ENCODE data around the gene MICU1. TPM values are rescaled to one million over a fixed set of nuclear protein-coding genes. Genes with fewer than 3 reads are reported as not detected.

MICU1 gene
- total and polyA plus RNA-seq, 2 donors: 21.2 to 25.9 TPM

DNA sequence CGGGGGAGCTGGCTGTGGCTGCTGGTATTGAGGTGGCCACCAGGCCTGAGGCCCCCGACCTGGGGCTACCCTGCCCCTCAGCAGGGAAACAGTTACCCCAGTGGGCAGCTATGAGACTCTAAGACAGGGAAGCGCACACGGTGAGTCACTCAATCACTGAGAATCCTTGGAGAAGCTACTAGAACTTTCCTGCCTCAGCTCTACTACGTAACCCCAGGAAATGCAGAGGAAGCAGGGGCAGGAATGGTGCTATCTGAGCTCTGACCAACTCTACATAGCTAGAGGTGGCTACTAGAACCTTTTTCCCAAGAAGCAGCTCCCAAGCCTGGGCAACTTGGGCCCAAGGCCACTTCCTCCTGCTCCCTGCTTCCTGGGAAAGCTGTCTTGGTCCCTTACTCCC lies 283.0 kb downstream of the MICU1 start:
- Histone ChIP-seq H3K27ac (ENCODE audit: low read depth in 1 of 2, low read length in 1 of 2) (no peak overlapping the region), H3K27me3 (ENCODE audit: control insufficient read depth in 2 of 2, insufficient read depth in 1 of 2, low read length in 1 of 2) (no peaks in the 10 kb centered on the region), H3K4me1 (ENCODE audit: control insufficient read depth in 2 of 2, insufficient read depth in 2 of 2, low read length in 2 of 2) (peaks cover 0 to 12% of the 10 kb centered on the region in 2 donors), H3K4me3 (ENCODE audit: low read length in 2 of 2) (no peak overlapping the region), H3K9me3 (ENCODE audit: control insufficient read depth in 2 of 2, insufficient read depth in 1 of 2, low read length in 1 of 2) (no peaks in the 10 kb centered on the region), H3K36me3 (ENCODE audit: control insufficient read depth in 2 of 2, insufficient read depth in 2 of 2, low read length in 1 of 2) (peaks cover 51 to 70% of the 10 kb centered on the region in 2 donors)
- WGBS: 97% methylated on average over 5 of the region's 5 CpGs
- DNase-seq (ENCODE audit: low read depth in 6 of 9, low spot score in 9 of 9): no peak

DNA sequence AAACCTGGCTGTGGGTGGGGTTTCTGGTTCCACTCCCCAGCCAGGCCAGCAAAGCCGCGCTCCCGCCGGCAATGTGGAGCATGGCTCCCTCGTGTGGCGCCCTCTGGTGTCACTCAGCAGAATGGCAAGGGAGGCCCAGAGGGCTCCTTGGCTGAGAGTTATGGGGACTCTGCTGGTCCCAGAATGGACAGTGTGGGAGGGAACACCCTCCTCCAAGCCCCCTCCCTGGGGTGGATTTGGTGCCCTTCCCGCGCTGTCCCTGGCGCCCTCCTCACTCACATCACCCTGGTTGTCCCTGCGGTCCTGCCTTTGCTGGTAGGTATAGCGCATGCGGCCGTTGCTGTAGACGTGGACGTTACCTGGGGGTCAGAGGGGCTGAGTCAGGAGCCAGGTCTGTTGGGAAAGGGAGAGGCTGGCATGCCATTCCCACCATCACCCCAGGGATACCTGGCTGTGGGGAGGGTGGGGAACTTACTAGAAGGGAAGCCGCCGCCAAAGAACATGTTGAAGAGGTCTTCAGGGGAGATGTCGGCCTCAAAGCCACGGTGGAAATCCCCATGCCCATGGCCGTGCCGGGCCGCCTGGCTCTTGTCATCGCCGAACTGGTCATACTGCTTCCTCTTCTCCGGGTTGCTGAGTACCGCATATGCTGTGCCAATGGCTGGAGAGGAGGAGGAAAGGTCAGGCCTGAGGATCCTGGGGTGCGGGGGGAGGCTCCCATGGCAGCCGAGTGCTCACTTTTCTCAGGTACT lies 285.2 kb downstream of the MICU1 start:
- H3K27me3 ChIP-seq (ENCODE audit: control insufficient read depth in 2 of 2, insufficient read depth in 1 of 2, low read length in 1 of 2): no peaks in the 10 kb centered on the region
- no peak overlapping the region for H3K4me3 ChIP-seq (ENCODE audit: low read length in 2 of 2)
- peaks cover 17 to 29% of the 10 kb centered on the region in 2 donors for H3K4me1 ChIP-seq (ENCODE audit: control insufficient read depth in 2 of 2, insufficient read depth in 2 of 2, low read length in 2 of 2)
- DNase-seq (ENCODE audit: low read depth in 6 of 9, low spot score in 9 of 9): peak in 3 of 9 donors; percentile 61 to 72 (median 70)
- H3K9me3 ChIP-seq (ENCODE audit: control insufficient read depth in 2 of 2, insufficient read depth in 1 of 2, low read length in 1 of 2): no peaks in the 10 kb centered on the region
- no peak overlapping the region for H3K27ac ChIP-seq (ENCODE audit: low read depth in 1 of 2, low read length in 1 of 2)
- WGBS: 72% methylated on average over 28 of the region's 28 CpGs
- peaks cover 57 to 88% of the 10 kb centered on the region in 2 donors for H3K36me3 ChIP-seq (ENCODE audit: control insufficient read depth in 2 of 2, insufficient read depth in 2 of 2, low read length in 1 of 2)

DNA sequence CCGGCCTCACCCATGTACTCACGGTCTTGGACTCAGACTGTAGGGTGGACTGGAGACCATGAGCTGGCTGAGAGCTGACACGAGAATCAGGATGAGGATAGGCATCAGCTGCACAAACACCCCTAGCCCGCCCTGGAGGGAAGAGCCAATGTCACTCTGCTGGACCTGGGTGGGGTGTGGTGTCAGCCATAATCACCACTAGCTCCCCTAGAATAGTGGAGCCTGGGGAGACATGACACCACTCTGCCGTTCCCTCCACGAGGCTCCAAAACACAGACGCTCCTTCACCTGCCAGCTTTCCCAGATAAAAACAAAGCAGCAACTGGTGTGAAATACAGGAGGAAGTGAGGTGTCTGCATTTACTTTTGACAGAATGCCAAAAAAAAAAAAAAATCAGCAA lies 287.7 kb downstream of the MICU1 start:
- Histone ChIP-seq H3K27ac (ENCODE audit: low read depth in 1 of 2, low read length in 1 of 2) (no peak overlapping the region), H3K36me3 (ENCODE audit: control insufficient read depth in 2 of 2, insufficient read depth in 2 of 2, low read length in 1 of 2) (peaks cover 38 to 87% of the 10 kb centered on the region in 2 donors), H3K27me3 (ENCODE audit: control insufficient read depth in 2 of 2, insufficient read depth in 1 of 2, low read length in 1 of 2) (no peaks in the 10 kb centered on the region), H3K9me3 (ENCODE audit: control insufficient read depth in 2 of 2, insufficient read depth in 1 of 2, low read length in 1 of 2) (no peaks in the 10 kb centered on the region), H3K4me3 (ENCODE audit: low read length in 2 of 2) (no peak overlapping the region), H3K4me1 (ENCODE audit: control insufficient read depth in 2 of 2, insufficient read depth in 2 of 2, low read length in 2 of 2) (peaks cover 32 to 49% of the 10 kb centered on the region in 2 donors)
- no peak for DNase-seq (ENCODE audit: low read depth in 6 of 9, low spot score in 9 of 9)
- WGBS: 93% methylated on average over 7 of the region's 7 CpGs

DNA sequence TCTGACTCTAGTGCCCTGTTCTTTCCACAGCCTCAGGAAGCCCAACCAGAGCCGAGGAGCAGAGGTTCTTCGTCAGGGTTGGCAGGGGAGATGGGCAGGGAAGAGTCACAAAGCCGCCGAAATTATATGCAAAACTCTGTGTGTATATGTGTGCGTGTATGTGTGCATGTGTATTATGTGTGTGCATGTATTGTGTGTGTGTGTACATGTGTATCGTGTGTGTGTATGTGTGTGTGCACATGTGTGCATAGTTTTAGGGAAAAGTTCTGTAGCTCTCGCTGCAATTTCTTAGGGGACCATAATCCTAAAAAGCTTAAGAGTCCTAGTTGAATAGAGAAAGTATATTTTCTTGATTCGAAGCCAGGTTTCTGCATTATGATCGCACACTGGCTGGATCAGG lies 288.2 kb downstream of the MICU1 start:
- Histone ChIP-seq H3K27me3 (ENCODE audit: control insufficient read depth in 2 of 2, insufficient read depth in 1 of 2, low read length in 1 of 2) (no peaks in the 10 kb centered on the region), H3K4me3 (ENCODE audit: low read length in 2 of 2) (no peak overlapping the region), H3K36me3 (ENCODE audit: control insufficient read depth in 2 of 2, insufficient read depth in 2 of 2, low read length in 1 of 2) (peaks cover 33 to 83% of the 10 kb centered on the region in 2 donors), H3K4me1 (ENCODE audit: control insufficient read depth in 2 of 2, insufficient read depth in 2 of 2, low read length in 2 of 2) (peaks cover 37 to 53% of the 10 kb centered on the region in 2 donors), H3K9me3 (ENCODE audit: control insufficient read depth in 2 of 2, insufficient read depth in 1 of 2, low read length in 1 of 2) (no peaks in the 10 kb centered on the region), H3K27ac (ENCODE audit: low read depth in 1 of 2, low read length in 1 of 2) (no peak overlapping the region)
- WGBS: 96% methylated on average over 9 of the region's 9 CpGs
- no peak for DNase-seq (ENCODE audit: low read depth in 6 of 9, low spot score in 9 of 9)

DNA sequence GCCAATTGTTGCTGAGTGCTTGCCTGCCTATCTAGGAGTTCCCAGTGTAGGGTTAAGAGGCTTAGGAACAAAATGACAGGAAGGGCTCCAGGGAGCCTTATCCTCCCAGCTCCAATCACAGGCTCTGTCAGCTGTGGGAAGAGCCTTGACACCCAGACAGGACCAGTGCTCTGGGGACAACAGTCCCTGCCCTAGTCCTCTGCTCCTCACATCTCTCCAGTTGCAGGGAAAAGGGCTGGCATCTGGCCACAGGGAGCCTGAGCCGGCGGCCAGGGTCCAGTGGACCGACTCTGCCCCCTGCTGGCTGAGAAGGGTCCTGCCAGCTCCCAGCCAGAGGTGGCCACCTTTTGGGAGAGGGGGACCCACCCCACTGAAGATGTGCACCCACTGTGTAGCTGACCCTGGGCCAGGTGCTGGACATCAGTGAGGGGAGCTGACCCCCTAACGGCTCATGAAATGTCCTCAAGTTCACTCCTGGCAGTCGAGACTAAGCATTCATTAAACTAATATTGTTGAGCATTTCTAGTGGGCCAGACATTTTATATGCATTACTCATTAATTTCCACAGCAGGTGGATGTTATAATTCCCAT lies 288.7 kb downstream of the MICU1 start:
- H3K4me1 ChIP-seq (ENCODE audit: control insufficient read depth in 2 of 2, insufficient read depth in 2 of 2, low read length in 2 of 2): peaks cover 41 to 59% of the 10 kb centered on the region in 2 donors
- H3K4me3 ChIP-seq (ENCODE audit: low read length in 2 of 2): no peak overlapping the region
- no peaks in the 10 kb centered on the region for H3K27me3 ChIP-seq (ENCODE audit: control insufficient read depth in 2 of 2, insufficient read depth in 1 of 2, low read length in 1 of 2)
- 53% methylated on average over 5 of the region's 5 CpGs for WGBS
- no peaks in the 10 kb centered on the region for H3K9me3 ChIP-seq (ENCODE audit: control insufficient read depth in 2 of 2, insufficient read depth in 1 of 2, low read length in 1 of 2)
- peaks cover 27 to 77% of the 10 kb centered on the region in 2 donors for H3K36me3 ChIP-seq (ENCODE audit: control insufficient read depth in 2 of 2, insufficient read depth in 2 of 2, low read length in 1 of 2)
- peak in 3 of 9 donors; percentile 53 to 67 (median 65) for DNase-seq (ENCODE audit: low read depth in 6 of 9, low spot score in 9 of 9)
- peak overlapping the region in 1 of 2 donors; percentile 18 for H3K27ac ChIP-seq (ENCODE audit: low read depth in 1 of 2, low read length in 1 of 2)

DNA sequence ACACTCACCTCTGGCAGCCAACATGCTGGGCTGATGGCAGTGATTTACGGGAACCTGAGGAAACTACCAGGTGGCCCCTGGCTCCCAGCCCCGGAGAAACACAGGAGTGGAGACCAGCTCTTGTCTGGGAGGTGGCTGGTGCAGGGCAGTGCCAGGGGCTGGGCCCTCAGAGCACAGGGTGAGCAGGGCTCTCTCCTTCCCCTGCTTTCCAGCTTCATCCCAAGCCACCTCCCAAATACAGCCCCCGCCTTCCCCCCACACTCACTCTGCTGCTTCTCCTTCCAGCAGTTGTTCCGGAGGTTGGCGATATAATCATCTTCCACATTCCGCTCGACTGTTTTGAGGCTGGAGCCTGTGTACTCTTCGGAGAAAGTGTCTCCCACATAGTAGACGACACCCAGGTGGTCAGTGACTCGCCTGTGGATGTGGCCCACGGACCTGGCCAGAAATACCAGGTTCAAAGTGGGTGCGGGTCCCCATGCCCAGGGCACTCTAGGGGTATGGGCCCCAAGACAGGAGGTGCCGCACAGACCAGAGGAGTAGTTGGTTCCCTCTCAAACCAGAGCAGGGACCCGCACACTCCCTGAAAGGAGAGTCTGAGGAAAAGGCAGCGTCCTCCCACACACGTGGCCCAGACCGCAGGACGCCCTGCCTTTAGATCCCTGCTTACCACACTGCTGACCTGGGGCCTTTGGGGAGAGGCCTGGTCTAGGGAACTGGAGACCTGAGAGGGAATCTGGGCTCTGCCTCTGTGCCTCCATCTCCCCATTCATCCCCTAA lies 289.4 kb downstream of the MICU1 start:
- H3K36me3 ChIP-seq (ENCODE audit: control insufficient read depth in 2 of 2, insufficient read depth in 2 of 2, low read length in 1 of 2): peaks cover 23 to 70% of the 10 kb centered on the region in 2 donors
- H3K4me3 ChIP-seq (ENCODE audit: low read length in 2 of 2): no peak overlapping the region
- no peaks in the 10 kb centered on the region for H3K27me3 ChIP-seq (ENCODE audit: control insufficient read depth in 2 of 2, insufficient read depth in 1 of 2, low read length in 1 of 2)
- H3K27ac ChIP-seq (ENCODE audit: low read depth in 1 of 2, low read length in 1 of 2): peak overlapping the region; percentile 85 to 93
- H3K9me3 ChIP-seq (ENCODE audit: control insufficient read depth in 2 of 2, insufficient read depth in 1 of 2, low read length in 1 of 2): no peaks in the 10 kb centered on the region
- H3K4me1 ChIP-seq (ENCODE audit: control insufficient read depth in 2 of 2, insufficient read depth in 2 of 2, low read length in 2 of 2): peaks cover 44 to 66% of the 10 kb centered on the region in 2 donors
- no peak for DNase-seq (ENCODE audit: low read depth in 6 of 9, low spot score in 9 of 9)
- WGBS: 94% methylated on average over 18 of the region's 18 CpGs

DNA sequence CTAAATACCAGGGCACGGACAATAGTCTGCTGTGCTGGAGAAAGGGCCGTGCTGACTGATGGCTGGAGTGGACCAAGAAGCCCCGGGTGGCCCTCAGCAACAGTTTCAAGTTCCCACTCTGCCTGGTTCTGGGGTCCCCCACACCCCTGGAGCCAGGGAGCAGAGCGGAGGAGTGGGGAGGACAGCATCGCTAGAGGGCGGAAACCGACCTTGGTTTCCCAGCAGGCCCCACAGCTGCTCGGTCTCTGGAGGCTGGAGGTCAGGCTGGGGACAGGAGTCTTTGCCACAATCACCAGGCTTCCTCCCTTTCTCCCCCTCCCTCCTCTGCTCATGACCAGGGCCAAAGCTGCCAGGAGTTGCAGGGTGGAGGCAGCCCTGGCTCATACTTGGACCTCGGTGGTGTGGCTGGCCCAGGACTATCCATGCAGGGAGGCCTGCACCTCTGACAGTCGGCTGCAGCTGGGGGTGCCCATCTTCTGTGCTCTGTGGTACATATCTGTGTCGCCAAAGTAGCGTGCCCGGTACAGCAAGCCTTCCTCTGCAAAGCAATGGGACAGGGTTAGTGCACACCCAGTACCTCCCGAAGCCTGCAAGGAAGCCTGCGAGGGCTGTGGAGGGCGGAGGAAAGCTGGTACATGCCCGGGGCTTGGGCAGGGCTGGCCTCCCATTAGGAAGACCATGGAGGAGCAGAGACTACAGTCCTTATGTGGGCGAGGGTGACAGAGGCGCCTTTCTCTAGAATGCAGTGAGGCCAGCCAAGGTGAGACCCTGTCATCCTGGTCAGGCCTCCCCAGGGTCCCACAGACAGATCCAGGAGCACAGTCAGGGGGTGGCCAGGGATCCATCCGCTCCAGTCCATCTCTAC lies 290.3 kb downstream of the MICU1 start:
- DNase-seq (ENCODE audit: low read depth in 6 of 9, low spot score in 9 of 9): peak in 1 of 9 donors; percentile 58
- peak overlapping the region; percentile 85 to 93 for H3K27ac ChIP-seq (ENCODE audit: low read depth in 1 of 2, low read length in 1 of 2)
- H3K9me3 ChIP-seq (ENCODE audit: control insufficient read depth in 2 of 2, insufficient read depth in 1 of 2, low read length in 1 of 2): no peaks in the 10 kb centered on the region
- H3K4me3 ChIP-seq (ENCODE audit: low read length in 2 of 2): peak overlapping the region in 1 of 2 donors; percentile 45
- 49% methylated on average over 20 of the region's 20 CpGs for WGBS
- peaks cover 51 to 71% of the 10 kb centered on the region in 2 donors for H3K4me1 ChIP-seq (ENCODE audit: control insufficient read depth in 2 of 2, insufficient read depth in 2 of 2, low read length in 2 of 2)
- peaks cover 17 to 62% of the 10 kb centered on the region in 2 donors for H3K36me3 ChIP-seq (ENCODE audit: control insufficient read depth in 2 of 2, insufficient read depth in 2 of 2, low read length in 1 of 2)
- H3K27me3 ChIP-seq (ENCODE audit: control insufficient read depth in 2 of 2, insufficient read depth in 1 of 2, low read length in 1 of 2): no peaks in the 10 kb centered on the region

DNA sequence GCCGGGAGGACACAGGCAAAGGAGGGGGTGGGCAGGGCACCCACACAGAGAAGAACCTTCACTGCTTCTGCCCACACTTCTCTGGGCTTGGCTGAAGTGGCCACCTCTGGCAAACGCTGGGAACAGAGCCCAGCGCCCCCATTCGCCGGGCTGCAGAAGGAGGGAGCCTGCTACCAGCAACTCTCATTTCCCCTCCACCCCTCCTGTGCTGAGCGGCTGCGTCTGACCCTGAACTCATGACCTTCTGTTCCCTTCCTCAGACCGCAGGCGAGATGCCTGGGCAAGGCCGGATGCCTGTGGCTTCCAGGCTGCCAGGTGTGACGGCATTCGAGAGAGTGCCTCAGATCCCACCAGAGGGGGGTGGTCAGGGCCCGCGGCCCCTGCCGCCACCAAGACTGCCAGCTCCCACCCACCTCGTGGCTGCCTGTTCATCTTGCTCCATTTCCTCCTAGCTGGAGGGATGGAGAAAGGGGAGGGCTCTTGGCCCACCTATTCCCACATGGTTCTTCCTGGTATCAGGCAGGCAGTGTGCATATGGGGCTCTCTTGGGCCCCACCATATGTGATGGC lies 291.0 kb downstream of the MICU1 start:
- Histone ChIP-seq H3K27me3 (ENCODE audit: control insufficient read depth in 2 of 2, insufficient read depth in 1 of 2, low read length in 1 of 2) (no peaks in the 10 kb centered on the region), H3K27ac (ENCODE audit: low read depth in 1 of 2, low read length in 1 of 2) (peak overlapping the region; percentile 85 to 93), H3K4me1 (ENCODE audit: control insufficient read depth in 2 of 2, insufficient read depth in 2 of 2, low read length in 2 of 2) (peaks cover 56 to 74% of the 10 kb centered on the region in 2 donors), H3K36me3 (ENCODE audit: control insufficient read depth in 2 of 2, insufficient read depth in 2 of 2, low read length in 1 of 2) (peaks cover 12 to 55% of the 10 kb centered on the region in 2 donors), H3K9me3 (ENCODE audit: control insufficient read depth in 2 of 2, insufficient read depth in 1 of 2, low read length in 1 of 2) (no peaks in the 10 kb centered on the region), H3K4me3 (ENCODE audit: low read length in 2 of 2) (peak overlapping the region in 1 of 2 donors; percentile 45)
- DNase-seq (ENCODE audit: low read depth in 6 of 9, low spot score in 9 of 9): peak in 4 of 9 donors; percentile 75 to 92 (median 82)
- WGBS: 4% methylated on average over 16 of the region's 16 CpGs
